Kidney (tissue), 14 donors: ENCODE data around the gene PHKA2. TPM values are rescaled to one million over a fixed set of nuclear protein-coding genes. Genes with fewer than 3 reads are reported as not detected.

Experiments
- DNase-seq, 5 donors: peaks; one replicate each; pipeline ENCODE4 v3.0.0-alpha.2; 2013 to 2020
- FAIRE-seq: peaks from 2 replicates; lab custom pipeline; 2012; peaks lifted over from hg19 to GRCh38; lab: Jason Lieb, UNC
- H3K27ac ChIP-seq, 2 donors: one replicate each; pipeline ENCODE4 v1.7.0; 2013; ENCODE audit warnings: low read depth in 2 of 2, low read length in 2 of 2, inconsistent platforms in 1 of 2
- H3K27me3 ChIP-seq: one replicate; pipeline ENCODE4 v1.7.1; 2013; ENCODE audit warnings: low read length, inconsistent platforms; ENCODE audit not compliant: control insufficient read depth, insufficient read depth
- H3K36me3 ChIP-seq, 3 donors: one replicate each; pipeline versions ENCODE4 v1.7.0 to v1.7.1; 2013; ENCODE audit warnings: low read length in 3 of 3, control low read depth in 1 of 3, inconsistent platforms in 1 of 3; ENCODE audit not compliant: insufficient read depth in 3 of 3, control insufficient read depth in 2 of 3
- H3K4me1 ChIP-seq, 3 donors: one replicate each; pipeline versions ENCODE4 v1.7.0 to v1.7.1; 2013; ENCODE audit warnings: low read length in 3 of 3, inconsistent platforms in 1 of 3, low read depth in 1 of 3; ENCODE audit not compliant: control insufficient read depth in 2 of 3, insufficient read depth in 2 of 3
- H3K4me3 ChIP-seq, 3 donors: one replicate each; pipeline versions ENCODE4 v1.7.0 to v1.8.1; 2013; ENCODE audit warnings: low read length in 3 of 3, control low read depth in 1 of 3, inconsistent platforms in 1 of 3
- H3K9ac ChIP-seq, 3 donors: one replicate each; pipeline versions ENCODE4 v1.7.0 to v1.7.1; 2013; ENCODE audit warnings: low read length in 3 of 3, control low read depth in 1 of 3, inconsistent platforms in 1 of 3
- H3K9me3 ChIP-seq, 3 donors: one replicate each; pipeline versions ENCODE4 v1.7.0 to v1.7.1; 2013; ENCODE audit warnings: low read length in 3 of 3, control low read depth in 1 of 3, inconsistent platforms in 1 of 3; ENCODE audit not compliant: control insufficient read depth in 2 of 3, insufficient read depth in 1 of 3
- CTCF ChIP-seq: IDR thresholded peaks from 3 replicates; pipeline ENCODE4 v1.5.1; 2012; ENCODE audit warnings: mild to moderate bottlenecking, moderate library complexity, borderline replicate concordance; ENCODE audit not compliant: insufficient read depth; ENCODE audit errors: extremely low read depth
- intact Hi-C: fragments of 100-400 bp; cut with DNase I; formaldehyde crosslinking; loops from one replicate; pipeline ENCODE4 v1.11.1; 2022
- polyA plus RNA-seq: library from polyadenylated mRNA; stranded (reverse); fragments of 350-450 nt; fragmentation: Illumina TruSeq; extraction: RNeasy Lipid Tissue Mini Kit (QIAGEN cat#74804); gene quantifications from one replicate; pipeline ENCODE4 v1.2.3, GENCODE V29; 2014; ENCODE audit warnings: low read depth, low replicate concordance; ENCODE audit not compliant: insufficient read depth
- total RNA-seq: library from RNA; stranded (reverse); fragmentation: NEBNext Ultra II Directional; extraction: Animal tissue kit (Norgen Biotek cat#: 25700); gene quantifications from one replicate; pipeline ENCODE4 v1.2.1, GENCODE V29; 2021
- donor health status: control.
- donor health status: control.
- donor health status: control.
- donor health status: control.
- donor health status: control.
- donor health status: DM: yes; HTN: yes; CAD: no.
- donor health status: Normal renal cell carcinoma (clear cell type).

Gene PHKA2
- total and polyA plus RNA-seq, 2 donors from 2014 or later, result 14.7 to 26.3 TPM

GRCh38 chrX:18864390-18864920, 119.5 kb downstream of the PHKA2 start:
- H3K36me3 ChIP-seq, result no peaks in the 10 kb centered on the region
- H3K27me3 ChIP-seq, result no peaks in the 10 kb centered on the region
- no peak overlapping the region for H3K27ac ChIP-seq
- no peak for TF ChIP-seq CTCF
- intact Hi-C loops, result no loop called here
- DNase-seq, result no peak
- H3K9ac ChIP-seq, result no peak overlapping the region
- no peak overlapping the region for H3K4me3 ChIP-seq
- no peak for FAIRE-seq
- no peaks in the 10 kb centered on the region for H3K9me3 ChIP-seq
- no peaks in the 10 kb centered on the region for H3K4me1 ChIP-seq

DNA sequence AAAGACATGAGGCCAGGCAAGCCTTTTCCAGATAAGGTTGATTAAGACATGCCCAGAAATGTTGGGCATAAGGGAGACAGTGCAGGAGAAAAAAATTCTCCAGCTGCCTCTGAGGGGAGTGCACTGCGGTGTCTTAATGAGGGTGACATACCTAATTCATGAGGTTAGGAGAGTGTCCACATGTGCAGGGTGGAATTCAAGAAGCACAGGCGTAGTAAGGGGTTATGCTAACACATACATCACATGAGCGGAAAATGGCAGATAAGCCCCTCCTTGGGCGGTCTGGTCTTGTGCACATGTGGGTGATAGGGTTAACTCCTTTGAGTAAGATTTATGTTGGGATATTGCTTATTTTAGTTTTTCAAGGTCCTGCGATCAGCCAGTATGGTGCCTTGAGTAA, 122.4 kb downstream of the PHKA2 start:
- Histone ChIP-seq H3K4me3 (no peak overlapping the region), H3K27me3 (no peaks in the 10 kb centered on the region), H3K27ac (no peak overlapping the region), H3K4me1 (no peaks in the 10 kb centered on the region), H3K9me3 (no peaks in the 10 kb centered on the region), H3K9ac (no peak overlapping the region), H3K36me3 (no peaks in the 10 kb centered on the region)
- no peak for TF ChIP-seq CTCF
- FAIRE-seq (no peak), DNase-seq (peak in 4 of 5 donors; percentile 58 to 83 (median 74))
- intact Hi-C loops, result no loop called here

DNA sequence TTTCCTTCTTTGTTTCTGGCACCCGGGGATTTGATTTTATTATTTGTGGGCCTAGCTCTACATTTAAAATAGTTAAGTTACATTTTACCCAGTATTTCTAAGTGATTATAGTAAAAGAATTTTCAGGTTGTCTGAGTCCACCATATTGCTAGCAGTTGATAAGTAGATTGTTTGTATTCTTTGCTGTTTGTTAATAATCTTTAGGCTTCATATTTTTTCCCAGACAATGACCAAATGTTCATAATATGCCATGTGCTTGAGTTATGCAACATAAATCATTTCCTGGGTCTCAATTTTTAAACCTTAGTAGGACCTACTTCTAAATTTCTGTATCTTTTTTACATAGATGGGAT, 127.3 kb downstream of the PHKA2 start:
- Histone ChIP-seq H3K4me3 (no peak overlapping the region), H3K9me3 (no peaks in the 10 kb centered on the region), H3K27me3 (no peaks in the 10 kb centered on the region), H3K27ac (no peak overlapping the region), H3K9ac (no peak overlapping the region), H3K4me1 (no peaks in the 10 kb centered on the region), H3K36me3 (no peaks in the 10 kb centered on the region)
- DNase-seq (no peak), FAIRE-seq (no peak)
- no peak for TF ChIP-seq CTCF
- intact Hi-C loops, result no loop called here
